GM21515 (cell line): ENCODE results near the gene ATP2B2.

Experiments used
- ATAC-seq: cut with Tn5 transposase; IDR thresholded peaks from one replicate; pipeline ENCODE4 v1.9.1; 2021; ENCODE audit not compliant: unreplicated experiment

The ATP2B2 gene

GRCh38 chr3:10286133-10286524 is 219.3 kb downstream of the ATP2B2 start:
- ATAC-seq, result no peak

- ATAC-seq, result no peak
Observed at GRCh38 chr3:10285272-10286132, 219.9 kb downstream of the ATP2B2 start.

GRCh38 chr3:10284496-10284895 is 220.9 kb downstream of the ATP2B2 start:
- ATAC-seq, result no peak

DNA sequence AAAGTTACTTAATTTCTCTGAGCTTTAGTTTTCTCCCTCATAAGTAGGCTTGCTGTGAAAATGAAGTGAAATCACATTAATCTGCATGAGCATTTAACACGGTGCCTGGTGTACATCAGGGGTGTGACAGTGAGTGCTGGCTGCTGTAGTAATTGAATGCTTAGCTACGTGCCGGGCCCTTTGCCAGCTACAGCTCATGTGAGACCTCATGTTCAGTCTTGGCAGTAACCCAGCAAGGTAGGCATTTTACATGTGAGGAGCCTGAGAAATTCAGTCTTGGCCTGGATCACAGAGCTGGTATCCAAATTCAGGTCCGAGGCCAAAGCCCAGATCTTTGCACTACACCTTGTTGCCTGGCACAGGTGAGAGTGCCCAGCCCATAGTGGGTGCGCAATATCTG is 221.7 kb downstream of the ATP2B2 start:
- ATAC-seq, result no peak

- ATAC-seq, result no peak
Observed at GRCh38 chr3:10281951-10282350, 223.4 kb downstream of the ATP2B2 start.

DNA sequence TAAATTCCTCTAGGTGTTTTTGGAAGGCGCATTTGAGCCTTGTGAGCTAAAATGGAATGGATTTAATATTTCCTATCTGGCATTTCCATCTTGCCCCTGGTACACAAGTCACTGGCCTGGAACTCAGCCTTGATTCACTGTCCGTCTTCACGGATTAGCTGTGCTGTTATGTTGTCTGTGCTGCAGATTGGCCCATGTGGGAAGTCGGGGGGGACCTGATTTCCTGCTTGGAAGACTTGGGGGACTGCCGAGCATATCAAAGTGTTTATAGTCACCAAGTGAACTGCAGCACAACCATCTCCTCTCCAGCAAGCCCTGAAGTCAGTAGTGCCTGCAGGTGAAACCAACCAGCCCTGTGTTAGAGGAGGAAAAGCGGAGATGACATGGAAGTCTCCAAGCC is 224.8 kb downstream of the ATP2B2 start:
- ATAC-seq, result no peak

DNA sequence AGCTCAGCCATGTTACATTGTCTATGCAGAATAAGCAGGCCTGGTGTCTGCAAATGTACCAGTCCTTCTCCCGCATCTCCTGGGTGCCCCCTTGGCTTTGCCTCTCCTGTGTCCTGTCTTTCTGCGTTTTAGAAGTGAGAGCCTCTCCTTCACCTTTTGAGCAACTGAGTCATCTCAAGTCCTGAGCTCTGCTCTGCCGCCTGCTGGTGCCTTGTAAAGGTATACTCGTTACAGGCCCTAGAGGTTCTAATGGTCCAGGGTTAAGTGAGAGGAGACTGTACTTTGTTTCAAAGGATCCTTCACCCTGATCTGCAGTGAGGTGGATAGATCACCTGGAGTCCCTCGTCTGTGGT is 225.2 kb downstream of the ATP2B2 start:
- ATAC-seq, result no peak

DNA sequence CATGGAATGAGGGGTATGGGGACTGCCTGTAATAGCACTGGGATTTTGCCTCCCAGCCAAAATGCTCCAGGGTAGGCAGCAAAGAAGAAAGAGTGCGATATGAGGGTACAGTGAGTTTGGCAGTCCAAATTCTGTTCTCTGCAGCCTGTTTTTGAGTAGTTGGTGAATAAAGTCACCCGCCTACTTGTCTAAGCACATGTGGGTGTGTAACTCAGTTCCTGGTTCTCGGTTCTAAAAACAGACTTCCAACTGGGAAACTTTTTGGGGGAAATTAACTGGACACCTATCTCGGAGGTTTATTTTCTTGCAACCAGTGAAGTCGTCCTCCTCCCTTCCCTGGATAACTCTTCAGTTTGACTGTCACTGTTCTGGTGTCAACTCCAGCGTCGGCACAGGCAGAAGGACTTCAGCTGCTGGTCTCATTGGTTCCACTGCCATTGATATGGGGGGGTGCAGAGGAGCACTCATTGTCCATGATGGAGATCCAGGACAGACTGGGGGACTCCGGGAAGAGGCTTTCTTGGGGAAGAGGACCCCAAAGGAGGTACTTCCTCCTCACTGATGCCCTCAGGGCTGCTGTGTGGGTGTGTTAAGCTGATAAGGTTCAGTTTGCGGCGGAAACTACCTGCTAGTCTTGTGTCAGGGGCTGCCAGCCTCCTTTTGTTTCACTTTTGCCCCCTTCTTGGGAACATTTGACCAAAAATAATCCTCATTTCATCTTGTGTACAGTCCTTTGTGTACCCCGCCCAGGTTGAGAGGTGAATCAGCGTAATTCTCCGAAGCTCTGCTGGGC is 225.8 kb downstream of the ATP2B2 start:
- no peak for ATAC-seq

DNA sequence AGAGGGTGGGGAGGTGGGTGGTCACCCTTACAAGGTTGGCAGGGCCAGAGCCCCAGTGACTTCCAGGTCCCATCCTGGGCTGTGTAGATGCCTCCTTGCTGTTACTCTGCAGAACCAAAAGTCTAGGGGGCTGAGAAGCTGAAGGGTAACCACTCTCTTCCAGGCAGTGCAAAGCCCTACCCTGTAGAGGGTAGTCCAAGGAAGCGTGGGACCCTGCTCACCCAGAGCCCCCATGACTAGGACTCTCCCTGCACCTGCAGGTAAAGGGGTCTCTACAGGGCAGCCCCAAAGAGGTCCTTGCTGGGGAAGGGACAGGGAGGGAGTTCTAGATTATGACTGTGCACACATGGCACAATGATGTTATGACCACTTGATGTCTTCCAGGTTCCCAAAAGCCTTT is 226.9 kb downstream of the ATP2B2 start:
- no peak for ATAC-seq

DNA sequence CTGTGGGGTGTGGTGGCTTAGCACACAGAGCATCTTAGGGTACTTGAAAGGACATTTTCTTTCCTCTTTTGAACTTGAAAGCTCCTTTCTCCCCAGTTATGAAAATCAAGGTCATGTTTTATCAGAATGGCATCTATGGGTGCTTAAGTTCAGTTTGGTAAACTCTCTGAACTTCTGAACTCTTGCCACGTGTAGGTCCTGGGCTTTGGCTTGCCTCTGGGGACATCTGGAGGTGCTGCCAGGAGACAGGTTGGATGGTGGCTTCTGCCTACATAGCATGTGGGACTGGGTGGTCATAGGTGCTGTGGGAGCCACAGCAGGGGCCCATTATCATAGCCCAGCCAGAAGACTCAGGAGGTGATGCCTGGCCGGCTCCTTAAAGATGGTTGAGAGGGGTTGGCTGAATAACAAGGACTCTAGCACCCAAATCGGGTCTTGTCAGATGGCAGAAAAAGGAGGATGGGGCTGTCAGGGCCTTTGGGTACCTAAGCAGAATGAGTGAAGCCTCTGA is 228.2 kb downstream of the ATP2B2 start:
- no peak for ATAC-seq

DNA sequence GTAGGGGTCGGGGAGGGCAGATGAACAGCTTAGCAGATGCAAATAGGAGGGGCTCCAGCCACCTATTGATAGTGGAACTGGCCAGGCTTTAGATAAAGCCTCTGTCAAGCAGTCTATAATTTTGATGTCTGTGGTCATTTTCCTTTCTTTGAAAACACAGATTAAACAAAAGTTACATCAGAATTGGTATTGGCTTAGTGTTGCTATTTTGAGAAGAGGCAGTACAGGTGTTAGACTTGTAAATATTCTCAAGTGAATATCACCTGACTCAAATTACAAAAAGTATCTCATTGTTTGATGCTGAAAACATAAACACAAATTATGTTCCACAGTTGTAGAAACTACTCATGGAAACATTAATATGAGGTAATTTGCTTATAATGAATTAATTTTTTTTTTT is 230.8 kb downstream of the ATP2B2 start:
- ATAC-seq, result no peak
